Esophagus muscularis mucosa (tissue), 4 donors: ENCODE results near the gene PHF2. TPM values are rescaled to one million over a fixed set of nuclear protein-coding genes. Genes with fewer than 3 reads are reported as not detected.

Source experiments
- DNase-seq: peaks from one replicate; pipeline ENCODE4 v3.0.0-alpha.2; 2017; ENCODE audit errors: extremely low spot score
- H3K27ac ChIP-seq, 4 donors: fragments of 200-600 bp; sonication (generic); replicated peaks in 1 of 4; 1 replicate in 3 of 4; 2 replicates in 1 of 4; pipeline ENCODE4 v1.5.1; 2016 to 2019; ENCODE audit warnings: mild to moderate bottlenecking in 1 of 4
- H3K27me3 ChIP-seq, 4 donors: fragments of 200-600 bp; sonication (generic); one replicate each; pipeline versions ENCODE4 v1.5.1 to v1.6.0; 2016 to 2019
- H3K36me3 ChIP-seq, 4 donors: fragments of 200-600 bp; sonication (generic); one replicate each; pipeline ENCODE4 v1.5.1; 2016 to 2019
- H3K4me1 ChIP-seq, 4 donors: fragments of 200-600 bp; sonication (generic); one replicate each; pipeline ENCODE4 v1.5.1; 2016 to 2019
- H3K4me3 ChIP-seq, 4 donors: fragments of 200-600 bp; sonication (generic); 1 replicate in 2 of 4; 2 replicates in 2 of 4; pipeline ENCODE4 v1.5.1; 2016 to 2019; ENCODE audit warnings: mild to moderate bottlenecking in 4 of 4, moderate library complexity in 1 of 4
- H3K9me3 ChIP-seq, 4 donors: fragments of 200-600 bp; sonication (generic); 1 replicate in 3 of 4; 2 replicates in 1 of 4; pipeline ENCODE4 v1.5.1; 2016 to 2019
- CTCF ChIP-seq, 3 experiments: fragments of 200-600 bp in 2 of 3; fragments of 450-650 bp in 1 of 3; sonication (generic) in 2 of 3; IDR thresholded peaks; one replicate each; pipeline ENCODE4 v1.5.1; 2017 to 2019; ENCODE audit warnings: antibody characterized with exemption in 3 of 3, mild to moderate bottlenecking in 2 of 3, moderate library complexity in 1 of 3
- EP300 ChIP-seq: sonication (generic); formaldehyde crosslinking; IDR thresholded peaks from one replicate; pipeline ENCODE4 v1.6.1; 2017; ENCODE audit warnings: antibody characterized with exemption
- POLR2A ChIP-seq: fragments of 450-650 bp; IDR thresholded peaks from one replicate; pipeline ENCODE4 v1.6.1; 2017; ENCODE audit warnings: antibody characterized with exemption, moderate library complexity, mild to moderate bottlenecking, low read depth
- POLR2AphosphoS5 ChIP-seq, 2 donors: sonication (generic); formaldehyde crosslinking; IDR thresholded peaks; one replicate each; pipeline ENCODE4 v1.6.1; 2017; ENCODE audit warnings: antibody characterized with exemption in 2 of 2
- WGBS: methylation state at CpG from one replicate; pipeline ENCODE4 v1.1.5; 2018; 5-methylcytosine and 5-hydroxymethylcytosine counted together
- intact Hi-C: fragments of 100-400 bp; cut with DNase I; formaldehyde crosslinking; loops from one replicate; pipeline ENCODE4 v1.15.1; 2023
- total RNA-seq, 4 donors: library from RNA; depleted of rRNA; stranded (reverse); fragments of >200 nt; gene quantifications; one replicate each; pipeline versions ENCODE4 v1.1.0 to v1.2.1, GENCODE V29; 2016

Gene PHF2
- total RNA-seq, 4 donors from 2014 or later, result 35.7 to 53.5 (median 43.2) TPM

- Histone ChIP-seq H3K4me1 (peaks cover 63 to 77% (median 70%) of the 10 kb centered on the region in 4 donors), H3K36me3 (no peaks in the 10 kb centered on the region), H3K27ac (peak overlapping the region; percentile 92 to 97 (median 94)), H3K27me3 (no peaks in the 10 kb centered on the region), H3K4me3 (peak overlapping the region in 1 of 4 donors; percentile 95), H3K9me3 (no peaks in the 10 kb centered on the region)
- DNase-seq, result no peak
- intact Hi-C loops, result loop anchor here (10.0 kb wide), 1 partner anchor 414 kb away; no protein-coding TSS in a partner anchor
- TF ChIP-seq POLR2AphosphoS5 (IDR thresholded peaks at IDR 0.05) (no peak), POLR2A (no peak), EP300 (no peak), CTCF (IDR thresholded peaks at IDR 0.05) (no peak)
- WGBS, result 75% methylated on average over 4 of the region's 5 CpGs
Observed at GRCh38 chr9:93578844-93579243, 2.5 kb downstream of the PHF2 start.

- no peaks in the 10 kb centered on the region for H3K9me3 ChIP-seq
- H3K36me3 ChIP-seq, result no peaks in the 10 kb centered on the region
- WGBS, result 76% methylated on average over 15 of the region's 20 CpGs
- TF ChIP-seq EP300 (no peak), POLR2A (no peak), CTCF (IDR thresholded peaks at IDR 0.05) (no peak), POLR2AphosphoS5 (IDR thresholded peaks at IDR 0.05) (no peak)
- H3K27me3 ChIP-seq, result no peaks in the 10 kb centered on the region
- intact Hi-C loops, result loop anchor here (10.0 kb wide), 1 partner anchor 415 kb away; no protein-coding TSS in a partner anchor
- H3K4me3 ChIP-seq, result no peak overlapping the region
- peak; percentile 88 for DNase-seq
- peaks cover 61 to 69% (median 62%) of the 10 kb centered on the region in 4 donors for H3K4me1 ChIP-seq
- peak overlapping the region; percentile 60 to 97 (median 94) for H3K27ac ChIP-seq
Observed at GRCh38 chr9:93579711-93580516, 3.5 kb downstream of the PHF2 start.

GRCh38 chr9:93580654-93581380, 4.4 kb downstream of the PHF2 start:
- Histone ChIP-seq H3K27me3 (no peaks in the 10 kb centered on the region), H3K27ac (peak overlapping the region; percentile 60 to 97 (median 94)), H3K9me3 (no peaks in the 10 kb centered on the region), H3K36me3 (no peaks in the 10 kb centered on the region), H3K4me3 (no peak overlapping the region), H3K4me1 (peaks cover 53 to 69% (median 61%) of the 10 kb centered on the region in 4 donors)
- TF ChIP-seq POLR2A (no peak), CTCF (IDR thresholded peaks at IDR 0.05) (no peak), EP300 (no peak), POLR2AphosphoS5 (IDR thresholded peaks at IDR 0.05) (no peak)
- 62% methylated on average over 10 of the region's 10 CpGs for WGBS
- intact Hi-C loops, result no loop called here
- peak; percentile 77 for DNase-seq

- intact Hi-C loops, result no loop called here
- peak overlapping the region in 1 of 4 donors; percentile 92 for H3K27ac ChIP-seq
Observed at GRCh38 chr9:93582115-93582514, 5.7 kb downstream of the PHF2 start.

More at GRCh38 chr9:93582115-93582514, 5.7 kb downstream of the PHF2 start:
- Histone ChIP-seq H3K27me3 (no peaks in the 10 kb centered on the region), H3K4me3 (no peak overlapping the region), H3K9me3 (no peaks in the 10 kb centered on the region), H3K4me1 (peaks cover 66 to 82% (median 73%) of the 10 kb centered on the region in 4 donors), H3K36me3 (no peaks in the 10 kb centered on the region)
- 54% methylated on average over 5 of the region's 5 CpGs for WGBS
- TF ChIP-seq POLR2AphosphoS5 (IDR thresholded peaks at IDR 0.05) (no peak), POLR2A (no peak), CTCF (IDR thresholded peaks at IDR 0.05) (no peak), EP300 (no peak)
- DNase-seq, result no peak
